HG03460 (cell line): Measurements from ENCODE around the gene IPCEF1.
A peak's percentile ranks its signal among the peaks of the same experiment; 100 is the strongest.
"Not testable (repeated sequence)": the region's sequence is repeated elsewhere in the genome, so short reads cannot be mapped to it uniquely, and the experiment has no call there.

Source experiments
- ATAC-seq: cut with Tn5 transposase; IDR thresholded peaks from one replicate; pipeline ENCODE4 v1.9.1; 2021; ENCODE audit not compliant: unreplicated experiment

Gene IPCEF1

GRCh38 chr6:154249499-154250298 lies 106.9 kb downstream of the IPCEF1 start:
- ATAC-seq = peak; percentile 62

GRCh38 chr6:154247119-154247861 lies 109.3 kb downstream of the IPCEF1 start:
- ATAC-seq = peak; percentile 32

GRCh38 chr6:154246723-154247118 lies 109.9 kb downstream of the IPCEF1 start:
- no peak for ATAC-seq

GRCh38 chr6:154245506-154245905 lies 111.1 kb downstream of the IPCEF1 start:
- no peak for ATAC-seq

GRCh38 chr6:154243793-154244750 lies 112.5 kb downstream of the IPCEF1 start:
- no peak for ATAC-seq

- ATAC-seq = no peak
Measured at GRCh38 chr6:154242617-154243357, 113.8 kb downstream of the IPCEF1 start.

GRCh38 chr6:154241581-154241980 lies 115.0 kb downstream of the IPCEF1 start:
- no peak for ATAC-seq

GRCh38 chr6:154241061-154241460 lies 115.5 kb downstream of the IPCEF1 start:
- ATAC-seq = not testable (repeated sequence)

GRCh38 chr6:154239392-154239791 lies 117.2 kb downstream of the IPCEF1 start:
- ATAC-seq = no peak

- no peak for ATAC-seq
Measured at GRCh38 chr6:154238831-154239230, 117.8 kb downstream of the IPCEF1 start.

GRCh38 chr6:154236646-154237301 lies 119.8 kb downstream of the IPCEF1 start:
- ATAC-seq = no peak

GRCh38 chr6:154234019-154234772 lies 122.4 kb downstream of the IPCEF1 start:
- ATAC-seq = peak; percentile 62

GRCh38 chr6:154233383-154233782 lies 123.2 kb downstream of the IPCEF1 start:
- ATAC-seq = no peak

- no peak for ATAC-seq
Measured at GRCh38 chr6:154232013-154232910, 124.3 kb downstream of the IPCEF1 start.

GRCh38 chr6:154230910-154231595 lies 125.5 kb downstream of the IPCEF1 start:
- no peak for ATAC-seq

GRCh38 chr6:154230393-154230792 lies 126.2 kb downstream of the IPCEF1 start:
- no peak for ATAC-seq

GRCh38 chr6:154229786-154230185 lies 126.8 kb downstream of the IPCEF1 start:
- ATAC-seq = peak; percentile 56

GRCh38 chr6:154228521-154228905 lies 128.1 kb downstream of the IPCEF1 start:
- no peak for ATAC-seq
